MM.1S (cell line): ENCODE measurements around the gene S100A11.

Source experiments
- EZH2 ChIP-seq: fragments of 300-600 bp; sonication (generic); optimal IDR thresholded peaks from 2 replicates; pipeline ENCODE3; 2017; ENCODE audit warnings: low read depth, mild to moderate bottlenecking, antibody characterized with exemption, low read length, mixed read lengths
- TF ChIP-seq, protein P1 (sequence below): fragments of 300-600 bp; sonication (generic); IDR thresholded peaks from 2 replicates; pipeline ENCODE4 v1.5.1; 2016; ENCODE audit warnings: antibody characterized with exemption, low read length, mixed read lengths

DNA sequence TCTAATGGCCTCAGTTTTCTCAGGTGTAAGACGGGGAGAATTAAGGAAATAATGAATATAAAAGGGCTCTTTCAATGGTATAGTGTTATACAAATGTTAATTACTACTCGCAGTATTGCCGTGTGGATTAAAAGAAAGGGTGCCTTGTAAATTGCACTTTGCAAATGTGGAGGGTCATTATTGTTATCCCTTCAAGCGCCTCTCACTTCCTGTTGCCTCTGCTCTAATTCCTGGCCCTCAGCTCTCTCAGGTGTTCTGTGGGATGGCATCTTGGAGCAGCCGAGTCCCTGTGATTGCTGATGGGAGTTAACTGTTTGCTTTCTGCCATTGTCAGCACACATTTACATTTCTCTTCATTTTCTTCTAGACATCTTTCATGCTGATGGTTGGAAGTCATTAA, 7.1 kb upstream of the S100A11 start:
- TF ChIP-seq, protein P1, sequence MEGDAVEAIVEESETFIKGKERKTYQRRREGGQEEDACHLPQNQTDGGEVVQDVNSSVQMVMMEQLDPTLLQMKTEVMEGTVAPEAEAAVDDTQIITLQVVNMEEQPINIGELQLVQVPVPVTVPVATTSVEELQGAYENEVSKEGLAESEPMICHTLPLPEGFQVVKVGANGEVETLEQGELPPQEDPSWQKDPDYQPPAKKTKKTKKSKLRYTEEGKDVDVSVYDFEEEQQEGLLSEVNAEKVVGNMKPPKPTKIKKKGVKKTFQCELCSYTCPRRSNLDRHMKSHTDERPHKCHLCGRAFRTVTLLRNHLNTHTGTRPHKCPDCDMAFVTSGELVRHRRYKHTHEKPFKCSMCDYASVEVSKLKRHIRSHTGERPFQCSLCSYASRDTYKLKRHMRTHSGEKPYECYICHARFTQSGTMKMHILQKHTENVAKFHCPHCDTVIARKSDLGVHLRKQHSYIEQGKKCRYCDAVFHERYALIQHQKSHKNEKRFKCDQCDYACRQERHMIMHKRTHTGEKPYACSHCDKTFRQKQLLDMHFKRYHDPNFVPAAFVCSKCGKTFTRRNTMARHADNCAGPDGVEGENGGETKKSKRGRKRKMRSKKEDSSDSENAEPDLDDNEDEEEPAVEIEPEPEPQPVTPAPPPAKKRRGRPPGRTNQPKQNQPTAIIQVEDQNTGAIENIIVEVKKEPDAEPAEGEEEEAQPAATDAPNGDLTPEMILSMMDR, result no peak
- TF ChIP-seq EZH2, result no peak
